COLO668 (cell line): ENCODE data around the gene CCR7.

Experiments
- DNase-seq: peaks from one replicate; lab custom pipeline; 2025; ENCODE audit not compliant: unreplicated experiment; lab: John Stamatoyannopoulos, UW

Gene CCR7

DNA sequence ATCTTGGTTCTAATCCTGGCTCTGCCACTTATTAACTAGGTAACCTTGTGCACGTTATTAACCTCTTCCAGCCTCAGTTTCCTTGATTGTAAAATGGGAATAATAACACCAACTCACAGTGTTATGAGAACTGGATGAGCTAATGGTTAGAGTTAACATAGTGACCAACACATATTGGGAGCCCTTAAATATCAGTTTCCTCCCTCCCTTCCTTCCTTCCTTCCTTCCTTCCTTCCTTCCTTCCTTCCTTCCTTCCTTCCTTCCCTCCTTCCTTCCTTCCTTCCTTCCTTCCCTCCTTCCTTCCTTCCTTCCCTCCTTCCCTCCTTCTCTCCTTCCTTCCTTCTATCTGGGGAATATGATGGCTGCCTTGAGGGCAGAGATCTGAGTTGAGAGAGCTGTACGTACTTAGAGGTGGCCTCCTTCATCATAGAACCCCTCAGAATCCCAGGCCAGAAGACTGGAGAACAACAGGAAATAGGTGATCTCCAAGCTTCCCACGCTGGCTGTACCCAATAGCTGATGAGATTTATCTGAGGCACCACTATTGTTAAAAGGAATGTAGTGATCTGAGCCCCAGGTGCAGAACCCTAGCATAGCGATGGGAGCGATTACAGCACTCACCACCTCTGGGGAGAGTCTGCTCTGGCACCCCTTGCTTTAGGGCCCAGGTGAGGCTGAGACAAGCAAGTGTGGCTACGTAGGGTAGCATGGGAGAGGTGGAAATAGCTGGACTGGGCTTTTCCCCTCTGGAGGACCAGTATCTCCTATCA, 26.2 kb downstream of the CCR7 start:
- DNase-seq, result no peak

GRCh38 chr17:40538019-40538935, 27.0 kb downstream of the CCR7 start:
- no peak for DNase-seq

GRCh38 chr17:40536295-40537171, 28.7 kb downstream of the CCR7 start:
- DNase-seq, result no peak

DNA sequence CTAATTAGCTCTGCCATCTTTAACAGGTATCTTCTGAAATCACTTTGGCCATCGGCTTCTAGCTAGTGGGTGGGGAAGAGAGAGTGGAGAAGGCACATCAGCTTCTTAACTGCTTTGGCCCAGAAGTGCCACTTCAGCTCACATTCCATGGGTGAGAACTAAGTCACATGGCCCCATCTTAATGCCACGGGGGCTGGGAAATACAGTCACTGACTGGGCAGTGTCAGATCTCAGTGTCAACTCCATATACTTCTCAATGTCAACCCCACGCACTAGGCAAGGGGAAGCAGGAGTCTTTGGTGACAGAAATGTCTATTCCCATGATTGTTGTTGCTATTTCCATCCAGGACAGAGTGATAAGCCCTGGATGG, 29.4 kb downstream of the CCR7 start:
- DNase-seq, result no peak

DNA sequence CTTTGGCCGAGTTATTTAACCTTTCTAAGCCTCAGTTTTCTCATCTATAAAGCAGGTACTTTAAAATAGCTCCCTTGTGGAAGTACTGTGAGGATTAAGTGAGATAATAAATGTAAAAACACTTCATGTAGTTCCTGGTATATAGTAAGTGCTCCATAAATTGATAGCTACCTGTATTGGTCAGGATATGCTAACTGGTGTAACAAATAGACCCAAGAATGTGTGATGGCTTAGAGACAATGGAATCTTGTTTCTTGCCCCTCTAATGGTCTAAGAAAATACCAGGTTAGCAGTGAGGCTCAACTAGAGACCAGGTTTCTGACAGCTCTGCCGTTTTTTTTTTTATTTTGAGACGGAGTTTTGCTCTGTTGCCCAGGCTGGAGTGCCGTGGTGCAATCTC, 29.8 kb downstream of the CCR7 start:
- DNase-seq, result no peak

DNA sequence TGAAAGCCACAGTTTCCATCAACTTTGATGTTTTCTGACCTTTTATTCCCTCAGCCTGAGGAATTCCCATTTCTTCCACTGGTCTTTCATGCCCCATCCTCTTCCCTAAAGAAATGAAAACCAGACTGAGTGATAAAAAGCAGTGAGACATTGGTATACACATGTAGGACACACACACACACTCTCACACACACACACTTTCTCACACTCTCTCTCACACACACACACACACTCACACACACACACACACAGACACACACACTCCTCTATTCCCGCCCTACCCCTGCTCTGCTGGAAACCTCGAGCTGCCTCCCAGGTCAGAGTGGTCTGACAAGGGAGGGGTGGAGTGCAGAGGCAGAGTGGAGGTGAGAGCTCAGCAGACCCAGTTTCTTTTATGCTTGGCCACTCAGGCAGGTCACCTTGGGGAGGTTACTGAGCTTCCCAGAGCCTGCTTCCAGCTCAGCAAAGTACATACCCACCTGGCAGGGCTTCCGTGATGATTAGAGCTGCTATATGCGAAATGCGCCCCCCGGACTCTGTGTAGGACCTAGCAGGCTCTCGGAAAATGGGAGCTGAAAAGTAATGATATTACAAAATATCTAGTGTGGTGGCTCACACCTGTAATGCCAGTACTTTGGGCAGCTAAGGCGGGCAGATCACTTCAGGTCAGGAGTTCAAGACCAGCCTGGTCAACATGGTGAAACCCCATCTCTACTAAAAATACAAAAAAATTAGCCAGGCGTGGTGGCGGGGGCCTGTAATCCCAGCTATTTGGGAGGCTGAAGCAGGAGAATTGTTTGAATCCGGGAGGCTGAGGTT, 30.7 kb downstream of the CCR7 start:
- DNase-seq, result no peak

DNA sequence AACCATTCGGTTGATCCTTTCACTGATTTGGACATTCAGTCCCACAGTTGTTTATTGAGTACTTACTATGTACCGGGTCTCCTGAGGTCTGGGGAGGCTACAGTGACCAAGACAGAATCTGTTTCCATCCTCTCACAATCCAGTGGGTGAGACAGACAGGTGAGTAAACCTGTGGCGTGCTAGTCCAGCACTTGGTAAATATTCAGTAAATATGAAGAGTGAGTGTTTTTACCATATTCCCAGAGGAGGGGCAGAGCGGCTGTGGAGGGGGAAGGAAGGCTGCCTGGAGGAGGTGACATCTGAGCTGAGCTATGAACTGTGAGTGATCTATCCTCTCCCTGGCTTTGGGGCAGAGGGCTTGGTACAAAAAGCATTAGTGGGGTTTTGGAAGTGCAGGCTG, 31.4 kb downstream of the CCR7 start:
- no peak for DNase-seq

- DNase-seq, result no peak
These were observed 32.6 kb downstream of the CCR7 start for GRCh38 chr17:40532520-40533253.

DNA sequence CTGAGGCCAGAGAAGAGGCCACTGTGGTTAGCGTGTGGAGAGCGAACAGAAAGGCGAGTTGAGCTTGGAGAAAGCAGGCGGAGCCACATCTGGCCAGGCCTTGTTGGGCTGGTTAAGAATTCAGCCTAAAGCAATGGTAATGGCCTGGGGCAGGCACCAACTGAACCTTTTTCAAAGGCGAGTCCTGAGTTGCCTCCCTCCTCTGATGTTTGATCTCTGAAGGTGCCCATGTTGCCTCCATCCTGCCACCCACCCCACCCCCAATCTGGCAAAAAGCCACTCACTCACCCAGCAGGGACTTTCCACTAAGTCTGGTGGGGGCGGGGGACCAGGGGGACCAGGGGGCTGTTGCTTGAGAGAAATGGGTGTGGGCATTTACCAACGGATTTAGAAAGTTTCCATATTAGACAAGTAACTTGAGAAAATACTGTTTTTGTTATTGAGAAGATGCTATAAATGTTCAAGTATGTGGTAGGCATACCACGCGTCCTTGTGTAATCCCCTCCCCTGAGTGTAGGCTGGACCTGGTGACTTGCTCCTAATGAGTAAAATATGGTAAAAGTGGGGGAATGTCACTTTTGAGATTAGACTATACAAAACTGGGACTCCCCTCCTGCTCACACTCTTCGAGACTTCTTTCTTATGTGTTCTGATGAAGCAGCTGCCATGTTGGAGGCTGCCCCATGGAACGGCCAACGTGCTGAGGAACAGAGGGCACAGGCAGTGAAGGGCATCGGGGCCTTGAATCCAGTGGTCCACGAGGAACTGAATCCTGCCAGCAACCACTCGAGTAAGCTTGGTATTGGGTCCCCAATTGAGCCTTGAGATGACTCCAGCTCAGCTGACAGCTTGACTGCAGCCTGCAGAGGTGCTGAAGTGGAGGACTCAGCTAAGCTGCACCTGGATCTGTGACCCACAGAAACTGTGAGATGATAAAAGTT, 34.0 kb downstream of the CCR7 start:
- DNase-seq, result no peak

GRCh38 chr17:40530531-40530994, 34.7 kb downstream of the CCR7 start:
- DNase-seq, result no peak

- no peak for DNase-seq
These were observed 35.3 kb downstream of the CCR7 start for GRCh38 chr17:40529991-40530390.

- DNase-seq, result no peak
These were observed 36.4 kb downstream of the CCR7 start for GRCh38 chr17:40528692-40529417.

DNA sequence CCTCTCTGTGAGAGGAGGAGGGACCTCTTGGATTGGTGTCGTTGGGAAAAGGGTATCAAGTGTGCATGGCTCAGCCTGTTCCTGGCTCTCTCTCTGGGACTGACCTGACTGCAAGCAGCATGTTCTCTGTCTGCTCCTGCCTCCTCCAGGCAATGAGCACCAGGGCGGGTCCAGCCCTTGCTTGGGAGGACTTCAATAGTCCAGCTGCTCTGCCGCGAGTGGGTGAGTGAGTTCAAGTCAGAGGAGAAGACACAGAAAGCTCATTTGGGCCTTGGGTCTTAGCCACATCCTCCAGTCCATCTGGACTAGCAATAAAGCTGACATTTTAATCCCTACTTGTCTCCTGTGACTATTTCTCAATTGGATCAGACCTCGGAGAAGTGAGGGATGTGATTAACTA, 38.6 kb downstream of the CCR7 start:
- no peak for DNase-seq

GRCh38 chr17:40525294-40525693, 40.0 kb downstream of the CCR7 start:
- no peak for DNase-seq

DNA sequence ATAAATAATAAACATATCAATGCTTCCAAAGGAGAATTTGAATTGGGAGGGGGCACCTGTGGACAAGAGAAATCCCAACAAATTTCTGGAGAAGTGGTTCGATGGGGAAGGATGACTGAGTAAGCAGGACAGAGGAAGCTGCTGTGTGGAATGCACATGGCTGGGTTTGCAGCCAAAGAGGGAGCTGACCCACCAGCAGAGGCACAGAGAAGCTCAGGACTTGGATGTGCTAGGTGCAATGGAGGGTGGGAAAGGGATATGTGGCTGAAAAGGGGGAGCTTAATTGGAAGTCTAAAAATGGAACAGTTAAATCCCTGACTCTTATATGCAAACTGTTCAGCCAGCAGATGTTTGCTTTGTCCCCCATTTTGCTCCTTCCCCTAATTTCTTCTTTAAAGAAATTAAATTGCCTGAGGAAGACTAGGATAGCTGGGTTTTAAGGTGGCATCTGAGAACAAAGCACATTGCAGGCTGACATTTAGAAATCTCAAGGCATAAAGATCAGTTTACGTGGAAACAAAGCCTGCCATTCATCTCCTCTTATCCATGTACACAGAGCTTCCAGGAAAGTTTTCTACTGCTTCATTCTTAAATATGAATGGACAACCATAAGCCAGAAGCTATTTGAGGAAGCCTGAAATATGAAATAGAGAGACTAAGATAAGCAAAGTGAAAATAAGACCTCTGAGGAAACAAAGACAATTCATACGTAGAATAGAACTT, 40.9 kb downstream of the CCR7 start:
- DNase-seq, result no peak

DNA sequence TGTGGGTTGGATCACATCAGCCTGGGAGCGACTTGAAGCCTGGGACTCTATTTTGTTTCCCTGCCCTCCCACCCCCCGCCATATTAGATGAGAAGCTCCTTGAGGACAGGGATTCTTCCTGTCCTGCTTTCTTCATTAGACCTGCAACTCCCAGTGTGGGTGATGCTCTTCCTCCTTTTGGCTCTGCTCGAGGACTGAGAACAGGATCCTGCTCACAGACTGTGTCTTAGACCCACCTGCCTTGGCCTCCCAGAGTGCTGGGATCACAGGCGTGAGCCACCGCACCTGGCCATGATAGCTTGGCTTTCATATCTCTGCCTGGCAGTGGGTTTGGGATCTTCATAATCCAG, 42.3 kb downstream of the CCR7 start:
- DNase-seq, result no peak

GRCh38 chr17:40522250-40522960, 42.9 kb downstream of the CCR7 start:
- DNase-seq, result no peak
